ENCODE data around the gene LDLRAD3.

- TF ChIP-seq POLR2A (IDR thresholded peaks at IDR 0.05) = no peak
- TF ChIP-seq, protein P1, sequence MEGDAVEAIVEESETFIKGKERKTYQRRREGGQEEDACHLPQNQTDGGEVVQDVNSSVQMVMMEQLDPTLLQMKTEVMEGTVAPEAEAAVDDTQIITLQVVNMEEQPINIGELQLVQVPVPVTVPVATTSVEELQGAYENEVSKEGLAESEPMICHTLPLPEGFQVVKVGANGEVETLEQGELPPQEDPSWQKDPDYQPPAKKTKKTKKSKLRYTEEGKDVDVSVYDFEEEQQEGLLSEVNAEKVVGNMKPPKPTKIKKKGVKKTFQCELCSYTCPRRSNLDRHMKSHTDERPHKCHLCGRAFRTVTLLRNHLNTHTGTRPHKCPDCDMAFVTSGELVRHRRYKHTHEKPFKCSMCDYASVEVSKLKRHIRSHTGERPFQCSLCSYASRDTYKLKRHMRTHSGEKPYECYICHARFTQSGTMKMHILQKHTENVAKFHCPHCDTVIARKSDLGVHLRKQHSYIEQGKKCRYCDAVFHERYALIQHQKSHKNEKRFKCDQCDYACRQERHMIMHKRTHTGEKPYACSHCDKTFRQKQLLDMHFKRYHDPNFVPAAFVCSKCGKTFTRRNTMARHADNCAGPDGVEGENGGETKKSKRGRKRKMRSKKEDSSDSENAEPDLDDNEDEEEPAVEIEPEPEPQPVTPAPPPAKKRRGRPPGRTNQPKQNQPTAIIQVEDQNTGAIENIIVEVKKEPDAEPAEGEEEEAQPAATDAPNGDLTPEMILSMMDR (IDR thresholded peaks at IDR 0.05) = no peak
These were observed 329.2 kb downstream of the LDLRAD3 start for GRCh38 chr11:36273110-36273509.

Data from adrenal gland (tissue), 5 donors.